Neural cell (in vitro differentiated cells): Measurements from ENCODE around the gene HOXA3. TPM values are rescaled to one million over a fixed set of nuclear protein-coding genes. Genes with fewer than 3 reads are reported as not detected.

Experiments
- H2AFZ ChIP-seq: fragments of 200-600, 300-800 bp; sonication (generic), shearing (Covaris generic); 2 replicates; pipeline ENCODE4 v1.6.0; 2014; ENCODE audit warnings: low read depth, mild to moderate bottlenecking, antibody characterized with exemption, low read length, moderate library complexity
- H3F3A ChIP-seq: fragments of 200-600 bp; shearing (Covaris generic); 2 replicates; pipeline ENCODE4 v1.6.1; 2016; ENCODE audit warnings: mild to moderate bottlenecking, moderate library complexity, mixed read lengths, antibody characterized with exemption, low read length; ENCODE audit not compliant: insufficient read depth, poor library complexity, severe bottlenecking
- H3K27ac ChIP-seq: fragments of 200-600, 300-800 bp; sonication (generic), shearing (Covaris generic); 2 replicates; pipeline ENCODE4 v1.5.1; 2014; ENCODE audit warnings: mild to moderate bottlenecking, low read length, moderate library complexity
- H3K27me3 ChIP-seq: fragments of 300-800, 200-600 bp; sonication (generic), shearing (Covaris generic); 2 replicates; pipeline ENCODE4 v1.6.0; 2014; ENCODE audit warnings: mild to moderate bottlenecking, low read depth, low read length, moderate library complexity; ENCODE audit not compliant: insufficient read depth
- H3K36me3 ChIP-seq: fragments of 300-800, 200-600 bp; sonication (generic), shearing (Covaris generic); 2 replicates; pipeline ENCODE4 v1.5.1; 2014; ENCODE audit warnings: mild to moderate bottlenecking, antibody characterized with exemption, low read length, moderate library complexity; ENCODE audit not compliant: insufficient read depth
- H3K4me2 ChIP-seq: fragments of 300-800, 200-600 bp; sonication (generic), shearing (Covaris generic); 2 replicates; pipeline ENCODE4 v1.6.0; 2014; ENCODE audit warnings: mild to moderate bottlenecking, low read length
- H3K4me3 ChIP-seq: fragments of 300-800, 200-600 bp; sonication (generic), shearing (Covaris generic); 2 replicates; pipeline ENCODE4 v1.5.1; 2014; ENCODE audit warnings: mild to moderate bottlenecking, low read length, moderate library complexity
- H3K79me2 ChIP-seq: fragments of 200-600 bp; shearing (Covaris generic); replicated peaks from 2 replicates; pipeline ENCODE4 v1.6.0; 2014; ENCODE audit warnings: mild to moderate bottlenecking, low read length, moderate library complexity; ENCODE audit not compliant: insufficient read depth
- H3K9ac ChIP-seq: fragments of 300-800, 200-600 bp; sonication (generic), shearing (Covaris generic); 2 replicates; pipeline ENCODE4 v1.6.1; 2016; ENCODE audit warnings: mild to moderate bottlenecking, low read length, mixed read lengths
- H3K9me2 ChIP-seq: fragments of 200-600 bp; shearing (Covaris generic); 2 replicates; pipeline ENCODE4 v1.6.1; 2016; ENCODE audit warnings: mild to moderate bottlenecking, low read length, mixed read lengths; ENCODE audit not compliant: insufficient read depth
- H3K9me3 ChIP-seq: fragments of 200-600, 300-800 bp; sonication (generic), shearing (Covaris generic); 2 replicates; pipeline ENCODE4 v1.6.1; 2016; ENCODE audit warnings: mild to moderate bottlenecking, mixed run types, low read length, moderate library complexity, mixed read lengths
- H4K20me1 ChIP-seq: fragments of 200-600 bp; shearing (Covaris generic); 2 replicates; pipeline ENCODE4 v1.6.1; 2016; ENCODE audit warnings: mild to moderate bottlenecking, mixed run types; ENCODE audit not compliant: insufficient read depth
- CTCF ChIP-seq: fragments of 450-650 bp; IDR thresholded peaks from 2 replicates; pipeline ENCODE4 v1.5.1; 2014; ENCODE audit warnings: antibody characterized with exemption, mild to moderate bottlenecking, moderate library complexity; ENCODE audit not compliant: poor library complexity, severe bottlenecking
- EP300 ChIP-seq: fragments of 450-650 bp; conservative IDR thresholded peaks from 2 replicates; pipeline ENCODE4 v1.6.1; 2014; ENCODE audit warnings: antibody characterized with exemption, mild to moderate bottlenecking, moderate library complexity; ENCODE audit not compliant: poor library complexity, severe bottlenecking
- EZH2 ChIP-seq: fragments of 200-600, 300-800 bp; shearing (Covaris generic), sonication (generic); IDR thresholded peaks from 2 replicates; pipeline ENCODE4 v1.6.1; 2014; ENCODE audit warnings: antibody characterized with exemption, low read length, borderline replicate concordance, mild to moderate bottlenecking; ENCODE audit not compliant: insufficient read depth, poor library complexity, severe bottlenecking
- MXI1 ChIP-seq: fragments of 450-650 bp; conservative IDR thresholded peaks from 2 replicates; pipeline ENCODE4 v1.6.1; 2014; ENCODE audit warnings: antibody characterized with exemption, mild to moderate bottlenecking; ENCODE audit not compliant: poor library complexity, severe bottlenecking
- POLR2AphosphoS5 ChIP-seq: IDR thresholded peaks from 2 replicates; pipeline ENCODE4 v1.6.1; 2012
- RAD21 ChIP-seq: fragments of 450-650 bp; conservative IDR thresholded peaks from 2 replicates; pipeline ENCODE4 v1.6.1; 2014; ENCODE audit warnings: antibody characterized with exemption, mild to moderate bottlenecking, moderate library complexity
- SMC3 ChIP-seq: fragments of 450-650 bp; conservative IDR thresholded peaks from 2 replicates; pipeline ENCODE4 v1.6.1; 2014; ENCODE audit warnings: antibody characterized with exemption, mild to moderate bottlenecking, moderate library complexity; ENCODE audit not compliant: poor library complexity
- TAF1 ChIP-seq: IDR thresholded peaks from 2 replicates; pipeline ENCODE4 v1.6.1; 2012; ENCODE audit warnings: low read depth
- polyA plus RNA-seq: library from polyadenylated mRNA; depleted of rRNA; stranded (reverse); fragments of >200 nt; gene quantifications from 2 replicates; pipeline ENCODE4 v1.2.3, GENCODE V29; 2014
- TF ChIP-seq, protein P1 (sequence below): IDR thresholded peaks from 2 replicates; pipeline ENCODE4 v1.6.1; 2012; ENCODE audit warnings: borderline replicate concordance

HOXA3 gene
- polyA plus RNA-seq, 1 donor from 2014 or later: not detected

GRCh38 chr7:27118580-27118979, 33.8 kb downstream of the HOXA3 start:
- Histone ChIP-seq H3K4me3 (no peak overlapping the region), H3K9me2 (no peaks in the 10 kb centered on the region), H3K27me3 (peaks cover 96% of the 10 kb centered on the region), H3F3A (no peaks in the 10 kb centered on the region), H3K4me2 (no peak overlapping the region), H3K9ac (no peak overlapping the region), H2AFZ (no peak overlapping the region), H3K27ac (no peak overlapping the region), H3K9me3 (no peaks in the 10 kb centered on the region), H3K79me2 (no peaks in the 10 kb centered on the region), H4K20me1 (no peaks in the 10 kb centered on the region), H3K36me3 (no peaks in the 10 kb centered on the region)
- no peak for TF ChIP-seq MXI1
- no peak for TF ChIP-seq SMC3
- TF ChIP-seq EP300: no peak
- TF ChIP-seq, protein P1, sequence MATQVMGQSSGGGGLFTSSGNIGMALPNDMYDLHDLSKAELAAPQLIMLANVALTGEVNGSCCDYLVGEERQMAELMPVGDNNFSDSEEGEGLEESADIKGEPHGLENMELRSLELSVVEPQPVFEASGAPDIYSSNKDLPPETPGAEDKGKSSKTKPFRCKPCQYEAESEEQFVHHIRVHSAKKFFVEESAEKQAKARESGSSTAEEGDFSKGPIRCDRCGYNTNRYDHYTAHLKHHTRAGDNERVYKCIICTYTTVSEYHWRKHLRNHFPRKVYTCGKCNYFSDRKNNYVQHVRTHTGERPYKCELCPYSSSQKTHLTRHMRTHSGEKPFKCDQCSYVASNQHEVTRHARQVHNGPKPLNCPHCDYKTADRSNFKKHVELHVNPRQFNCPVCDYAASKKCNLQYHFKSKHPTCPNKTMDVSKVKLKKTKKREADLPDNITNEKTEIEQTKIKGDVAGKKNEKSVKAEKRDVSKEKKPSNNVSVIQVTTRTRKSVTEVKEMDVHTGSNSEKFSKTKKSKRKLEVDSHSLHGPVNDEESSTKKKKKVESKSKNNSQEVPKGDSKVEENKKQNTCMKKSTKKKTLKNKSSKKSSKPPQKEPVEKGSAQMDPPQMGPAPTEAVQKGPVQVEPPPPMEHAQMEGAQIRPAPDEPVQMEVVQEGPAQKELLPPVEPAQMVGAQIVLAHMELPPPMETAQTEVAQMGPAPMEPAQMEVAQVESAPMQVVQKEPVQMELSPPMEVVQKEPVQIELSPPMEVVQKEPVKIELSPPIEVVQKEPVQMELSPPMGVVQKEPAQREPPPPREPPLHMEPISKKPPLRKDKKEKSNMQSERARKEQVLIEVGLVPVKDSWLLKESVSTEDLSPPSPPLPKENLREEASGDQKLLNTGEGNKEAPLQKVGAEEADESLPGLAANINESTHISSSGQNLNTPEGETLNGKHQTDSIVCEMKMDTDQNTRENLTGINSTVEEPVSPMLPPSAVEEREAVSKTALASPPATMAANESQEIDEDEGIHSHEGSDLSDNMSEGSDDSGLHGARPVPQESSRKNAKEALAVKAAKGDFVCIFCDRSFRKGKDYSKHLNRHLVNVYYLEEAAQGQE: no peak
- no peak for TF ChIP-seq CTCF
- no peak for TF ChIP-seq POLR2AphosphoS5
- TF ChIP-seq EZH2: no peak
- TF ChIP-seq TAF1: no peak
- no peak for TF ChIP-seq RAD21

DNA sequence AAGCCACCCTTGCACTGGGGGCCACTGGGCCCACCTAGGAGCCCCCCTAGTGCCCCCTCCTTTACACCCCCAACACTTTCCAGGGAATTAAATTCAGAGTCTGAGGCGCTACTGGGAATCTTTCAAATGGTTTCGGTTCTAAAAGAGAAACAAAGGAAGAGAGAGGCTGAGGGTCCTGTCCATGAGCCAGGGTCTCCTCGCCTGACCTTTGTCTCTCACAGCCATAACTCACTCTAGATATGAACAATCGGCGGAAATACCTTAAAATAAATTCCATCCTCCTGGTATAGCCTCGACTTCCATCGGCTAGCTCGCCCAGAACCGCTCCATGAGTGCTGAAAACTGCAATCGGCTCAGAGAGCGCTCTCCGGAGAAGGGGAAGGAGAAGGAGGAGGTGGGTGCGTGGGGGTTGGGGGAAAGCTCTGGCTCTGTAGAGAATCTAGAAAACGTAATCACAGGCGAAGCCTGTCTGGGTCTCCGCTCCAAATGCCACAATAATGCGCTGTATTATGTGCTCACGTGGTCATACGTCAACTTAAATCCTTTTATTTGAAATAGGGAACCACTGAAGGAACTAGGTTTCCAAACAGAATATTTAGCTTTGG, 34.4 kb downstream of the HOXA3 start:
- Histone ChIP-seq H3K9me3 (no peaks in the 10 kb centered on the region), H3K27ac (no peak overlapping the region), H3F3A (no peaks in the 10 kb centered on the region), H4K20me1 (no peaks in the 10 kb centered on the region), H3K4me2 (no peak overlapping the region), H3K79me2 (no peaks in the 10 kb centered on the region), H3K9ac (no peak overlapping the region), H2AFZ (no peak overlapping the region), H3K36me3 (no peaks in the 10 kb centered on the region), H3K4me3 (no peak overlapping the region), H3K27me3 (peaks cover 96% of the 10 kb centered on the region), H3K9me2 (no peaks in the 10 kb centered on the region)
- TF ChIP-seq TAF1: no peak
- TF ChIP-seq EP300: no peak
- no peak for TF ChIP-seq SMC3
- no peak for TF ChIP-seq RAD21
